Gastroesophageal sphincter (tissue), 3 donors: Measurements from ENCODE around the gene WTIP.

Source experiments
- EP300 ChIP-seq: sonication (generic); formaldehyde crosslinking; IDR thresholded peaks from one replicate; pipeline ENCODE4 v1.6.1; 2017; ENCODE audit warnings: antibody characterized with exemption, mild to moderate bottlenecking
- POLR2A ChIP-seq, 2 donors: fragments of 450-650 bp; IDR thresholded peaks; one replicate each; pipeline ENCODE4 v1.6.1; 2017; ENCODE audit warnings: antibody characterized with exemption in 2 of 2, mild to moderate bottlenecking in 2 of 2, moderate library complexity in 1 of 2
- POLR2AphosphoS5 ChIP-seq: sonication (generic); formaldehyde crosslinking; IDR thresholded peaks from one replicate; pipeline ENCODE4 v1.6.1; 2017; ENCODE audit warnings: antibody characterized with exemption
- TF ChIP-seq, protein P1 (sequence below), 4 experiments: fragments of 200-600 bp in 2 of 4; fragments of 450-650 bp in 2 of 4; sonication (generic) in 1 of 4; IDR thresholded peaks; one replicate each; pipeline ENCODE4 v1.5.1; 2017 to 2019; ENCODE audit warnings: antibody characterized with exemption in 4 of 4, mild to moderate bottlenecking in 2 of 4, moderate library complexity in 2 of 4

DNA sequence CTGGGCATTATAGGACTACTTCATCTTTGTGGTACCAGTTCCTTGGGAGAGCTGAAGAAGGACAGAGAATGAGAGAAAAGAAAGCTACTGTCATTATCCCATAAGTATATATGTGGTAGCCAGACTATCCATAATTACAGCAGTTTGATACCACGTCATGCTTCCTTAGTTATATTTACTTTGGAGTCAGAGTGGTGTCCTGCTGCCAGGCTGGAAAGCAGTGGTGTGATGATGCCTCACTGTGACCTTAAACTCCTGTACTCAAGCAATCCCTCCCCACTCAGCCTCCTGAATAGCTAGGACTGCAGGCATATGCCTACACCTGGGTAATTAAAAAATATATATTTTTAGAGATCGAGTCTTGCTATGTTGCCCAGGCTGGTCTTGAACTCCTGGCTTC is 57.8 kb downstream of the WTIP start:
- TF ChIP-seq, protein P1, sequence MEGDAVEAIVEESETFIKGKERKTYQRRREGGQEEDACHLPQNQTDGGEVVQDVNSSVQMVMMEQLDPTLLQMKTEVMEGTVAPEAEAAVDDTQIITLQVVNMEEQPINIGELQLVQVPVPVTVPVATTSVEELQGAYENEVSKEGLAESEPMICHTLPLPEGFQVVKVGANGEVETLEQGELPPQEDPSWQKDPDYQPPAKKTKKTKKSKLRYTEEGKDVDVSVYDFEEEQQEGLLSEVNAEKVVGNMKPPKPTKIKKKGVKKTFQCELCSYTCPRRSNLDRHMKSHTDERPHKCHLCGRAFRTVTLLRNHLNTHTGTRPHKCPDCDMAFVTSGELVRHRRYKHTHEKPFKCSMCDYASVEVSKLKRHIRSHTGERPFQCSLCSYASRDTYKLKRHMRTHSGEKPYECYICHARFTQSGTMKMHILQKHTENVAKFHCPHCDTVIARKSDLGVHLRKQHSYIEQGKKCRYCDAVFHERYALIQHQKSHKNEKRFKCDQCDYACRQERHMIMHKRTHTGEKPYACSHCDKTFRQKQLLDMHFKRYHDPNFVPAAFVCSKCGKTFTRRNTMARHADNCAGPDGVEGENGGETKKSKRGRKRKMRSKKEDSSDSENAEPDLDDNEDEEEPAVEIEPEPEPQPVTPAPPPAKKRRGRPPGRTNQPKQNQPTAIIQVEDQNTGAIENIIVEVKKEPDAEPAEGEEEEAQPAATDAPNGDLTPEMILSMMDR (IDR thresholded peaks at IDR 0.05) = no peak
- no peak for TF ChIP-seq POLR2A (IDR thresholded peaks at IDR 0.05)
- TF ChIP-seq EP300 = no peak
- TF ChIP-seq POLR2AphosphoS5 = no peak
